SU-DHL-6 (cell line): ENCODE data around the gene LGR4.

Experiments
- H2AFZ ChIP-seq: fragments of 200-600 bp; sonication (generic); 2 replicates; pipeline ENCODE4 v1.6.1; 2014; ENCODE audit warnings: low read depth, mild to moderate bottlenecking, moderate library complexity, mixed read lengths, antibody characterized with exemption, low read length; ENCODE audit not compliant: severe bottlenecking
- H3F3A ChIP-seq: fragments of 200-600 bp; shearing (Covaris generic); 2 replicates; pipeline ENCODE4 v1.6.0; 2016; ENCODE audit warnings: antibody characterized with exemption, mild to moderate bottlenecking; ENCODE audit not compliant: insufficient read depth
- H3K27ac ChIP-seq: fragments of 200-600 bp; sonication (generic); 2 replicates; pipeline ENCODE4 v1.5.1; 2016; ENCODE audit warnings: low read depth, mild to moderate bottlenecking, low read length, moderate library complexity, mixed read lengths
- H3K27me3 ChIP-seq: fragments of 200-600 bp; sonication (generic), shearing (Covaris generic); 2 replicates; pipeline ENCODE4 v1.6.0; 2014; ENCODE audit warnings: mild to moderate bottlenecking, low read length
- H3K36me3 ChIP-seq: fragments of 200-600 bp; sonication (generic); 2 replicates; pipeline ENCODE4 v1.6.1; 2014; ENCODE audit warnings: mild to moderate bottlenecking, low read length, mixed read lengths
- H3K4me2 ChIP-seq: fragments of 300-600, 200-600 bp; shearing (Covaris generic), sonication (generic); 2 replicates; pipeline ENCODE4 v1.6.0; 2014; ENCODE audit warnings: low read length, low read depth, mild to moderate bottlenecking; ENCODE audit not compliant: poor library complexity, severe bottlenecking
- H3K4me3 ChIP-seq: fragments of 200-600 bp; sonication (generic); 2 replicates; pipeline ENCODE4 v1.5.1; 2014; ENCODE audit warnings: antibody characterized with exemption, low read length, mild to moderate bottlenecking, mixed read lengths; ENCODE audit not compliant: insufficient read depth, poor library complexity, severe bottlenecking
- H3K79me2 ChIP-seq: fragments of 200-600 bp; sonication (generic); 2 replicates; pipeline ENCODE4 v1.6.1; 2014; ENCODE audit warnings: mild to moderate bottlenecking, low read length, moderate library complexity; ENCODE audit not compliant: insufficient read depth
- H3K9ac ChIP-seq: fragments of 200-600 bp; sonication (generic); 2 replicates; pipeline ENCODE4 v1.7.0; 2014; ENCODE audit warnings: mild to moderate bottlenecking, low read length
- H3K9me2 ChIP-seq: fragments of 200-600 bp; sonication (generic); replicated peaks from 2 replicates; pipeline ENCODE4 v1.6.1; 2014; ENCODE audit warnings: low read length; ENCODE audit not compliant: insufficient read depth
- H3K9me3 ChIP-seq: fragments of 200-600 bp; sonication (generic); 2 replicates; pipeline ENCODE4 v1.6.1; 2014; ENCODE audit warnings: low read length, mixed read lengths; ENCODE audit not compliant: insufficient read depth
- H4K20me1 ChIP-seq: fragments of 200-600 bp; sonication (generic); 2 replicates; pipeline ENCODE4 v1.6.1; 2014; ENCODE audit warnings: low read depth, mild to moderate bottlenecking, antibody characterized with exemption, low read length, moderate library complexity, mixed read lengths
- EZH2phosphoT487 ChIP-seq: fragments of 200-600 bp; sonication (generic), shearing (Covaris generic); conservative IDR thresholded peaks from 2 replicates; pipeline ENCODE4 v1.6.1; 2018; ENCODE audit warnings: mild to moderate bottlenecking, antibody characterized with exemption, low read length, moderate library complexity, mixed read lengths
- TF ChIP-seq, protein P1 (sequence below): fragments of 200-600 bp; sonication (generic); IDR thresholded peaks from one replicate; pipeline ENCODE4 v1.5.1; 2017; ENCODE audit warnings: antibody characterized with exemption, mild to moderate bottlenecking, low read length, moderate library complexity; ENCODE audit not compliant: insufficient read depth, poor library complexity, severe bottlenecking

LGR4 gene

GRCh38 chr11:27458182-27458581 is 14.4 kb downstream of the LGR4 start:
- Histone ChIP-seq H3K9me3 (no peaks in the 10 kb centered on the region), H4K20me1 (no peaks in the 10 kb centered on the region), H3K79me2 (no peaks in the 10 kb centered on the region), H2AFZ (no peak overlapping the region), H3K27ac (no peak overlapping the region), H3K9me2 (no peaks in the 10 kb centered on the region), H3K4me2 (no peak overlapping the region), H3K9ac (no peak overlapping the region), H3K36me3 (no peaks in the 10 kb centered on the region), H3K27me3 (0 out of 2 replicates have a peak, but pooled peaks cover 5% of the 10 kb centered on the region), H3K4me3 (no peak overlapping the region), H3F3A (no peaks in the 10 kb centered on the region)
- TF ChIP-seq, protein P1, sequence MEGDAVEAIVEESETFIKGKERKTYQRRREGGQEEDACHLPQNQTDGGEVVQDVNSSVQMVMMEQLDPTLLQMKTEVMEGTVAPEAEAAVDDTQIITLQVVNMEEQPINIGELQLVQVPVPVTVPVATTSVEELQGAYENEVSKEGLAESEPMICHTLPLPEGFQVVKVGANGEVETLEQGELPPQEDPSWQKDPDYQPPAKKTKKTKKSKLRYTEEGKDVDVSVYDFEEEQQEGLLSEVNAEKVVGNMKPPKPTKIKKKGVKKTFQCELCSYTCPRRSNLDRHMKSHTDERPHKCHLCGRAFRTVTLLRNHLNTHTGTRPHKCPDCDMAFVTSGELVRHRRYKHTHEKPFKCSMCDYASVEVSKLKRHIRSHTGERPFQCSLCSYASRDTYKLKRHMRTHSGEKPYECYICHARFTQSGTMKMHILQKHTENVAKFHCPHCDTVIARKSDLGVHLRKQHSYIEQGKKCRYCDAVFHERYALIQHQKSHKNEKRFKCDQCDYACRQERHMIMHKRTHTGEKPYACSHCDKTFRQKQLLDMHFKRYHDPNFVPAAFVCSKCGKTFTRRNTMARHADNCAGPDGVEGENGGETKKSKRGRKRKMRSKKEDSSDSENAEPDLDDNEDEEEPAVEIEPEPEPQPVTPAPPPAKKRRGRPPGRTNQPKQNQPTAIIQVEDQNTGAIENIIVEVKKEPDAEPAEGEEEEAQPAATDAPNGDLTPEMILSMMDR = no peak
- TF ChIP-seq EZH2phosphoT487 = no peak

DNA sequence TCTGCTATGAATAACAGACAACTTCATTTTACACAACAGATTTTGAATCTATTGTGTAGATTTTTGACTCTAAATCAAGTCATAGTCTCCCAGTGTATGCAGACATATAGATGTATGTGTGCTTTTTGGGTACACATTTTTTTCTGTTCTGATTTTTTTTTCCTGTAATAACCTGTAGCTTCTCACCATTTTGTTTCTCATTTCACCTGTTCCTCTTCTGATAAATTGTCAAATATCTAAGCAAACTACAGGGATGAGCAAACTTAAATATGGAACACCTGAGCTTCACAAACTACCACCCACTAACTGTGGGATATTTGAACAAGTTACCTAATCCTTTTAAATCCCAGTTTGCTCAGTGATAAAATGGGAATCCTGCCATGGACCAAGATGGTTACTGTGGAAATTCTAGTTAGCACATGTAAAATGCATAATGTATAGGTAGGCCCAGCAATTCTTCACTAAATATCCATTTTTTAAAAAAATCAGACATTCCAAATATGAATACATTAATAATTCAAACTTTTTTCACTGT is 15.7 kb downstream of the LGR4 start:
- Histone ChIP-seq H2AFZ (no peak overlapping the region), H3K9me3 (no peaks in the 10 kb centered on the region), H3K4me2 (no peak overlapping the region), H3K79me2 (no peaks in the 10 kb centered on the region), H3K36me3 (no peaks in the 10 kb centered on the region), H3F3A (no peaks in the 10 kb centered on the region), H3K4me3 (no peak overlapping the region), H4K20me1 (no peaks in the 10 kb centered on the region), H3K9me2 (no peaks in the 10 kb centered on the region), H3K27ac (no peak overlapping the region), H3K27me3 (0 out of 2 replicates have a peak, but pooled peaks cover 5% of the 10 kb centered on the region), H3K9ac (no peak overlapping the region)
- TF ChIP-seq, protein P1 = no peak
- no peak for TF ChIP-seq EZH2phosphoT487

DNA sequence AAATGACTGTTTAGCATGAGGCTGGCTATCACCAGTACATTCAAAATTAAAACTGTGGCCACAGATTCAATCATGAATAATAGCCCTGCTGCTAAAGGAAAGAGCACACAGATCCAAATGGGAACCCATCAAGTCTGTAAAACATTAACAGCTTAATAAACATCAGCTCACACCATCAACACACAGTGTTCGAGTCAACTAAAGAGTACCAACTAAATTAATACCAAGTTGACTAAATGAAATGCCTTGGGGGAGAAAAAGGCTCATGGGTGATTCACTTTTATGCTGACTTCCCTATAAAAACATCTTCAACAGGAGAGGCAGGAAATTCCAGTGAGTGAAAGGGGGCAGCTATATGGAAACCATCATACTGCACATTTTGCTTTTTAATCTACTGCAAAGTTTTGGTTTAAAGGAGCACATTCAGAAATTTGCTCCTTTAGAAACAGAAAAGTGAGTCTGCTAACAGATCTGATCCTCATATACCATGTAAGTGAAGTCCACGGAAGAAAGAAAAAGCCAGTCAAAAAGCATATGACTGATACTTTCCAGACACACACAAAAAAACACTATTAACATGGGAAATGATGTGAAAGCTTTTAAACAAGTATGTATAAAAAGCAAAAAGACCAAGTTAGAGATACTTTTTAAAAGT is 16.3 kb downstream of the LGR4 start:
- no peak overlapping the region for H3K4me2 ChIP-seq
- H3K9me2 ChIP-seq = no peaks in the 10 kb centered on the region
- no peak overlapping the region for H3K4me3 ChIP-seq
- H3F3A ChIP-seq = no peaks in the 10 kb centered on the region
- H3K79me2 ChIP-seq = no peaks in the 10 kb centered on the region
- H3K36me3 ChIP-seq = no peaks in the 10 kb centered on the region
- no peak overlapping the region for H2AFZ ChIP-seq
- H3K27me3 ChIP-seq = 0 out of 2 replicates have a peak, but pooled peaks cover 5% of the 10 kb centered on the region
- no peak overlapping the region for H3K9ac ChIP-seq
- no peaks in the 10 kb centered on the region for H4K20me1 ChIP-seq
- H3K27ac ChIP-seq = no peak overlapping the region
- TF ChIP-seq, protein P1 = no peak
- no peak for TF ChIP-seq EZH2phosphoT487
- H3K9me3 ChIP-seq = no peaks in the 10 kb centered on the region
